ENCODE results near the gene LRRC8A. TPM values are rescaled to one million over a fixed set of nuclear protein-coding genes. Genes with fewer than 3 reads are reported as not detected.

Gene LRRC8A
- total and polyA plus RNA-seq, 2 of the 8 experiments (the other 6 are each of a cell fraction or from before 2014, with no cell fraction given): 103 to 111 TPM

- TF ChIP-seq KDM4A (IDR thresholded peaks at IDR 0.05; ENCODE audit: low read depth, low read length, severe bottlenecking): peak; percentile 91
- peak; percentile 52 for TF ChIP-seq RBBP5 (IDR thresholded peaks at IDR 0.05; ENCODE audit: borderline replicate concordance, low read depth, low read length)
- no peak for TF ChIP-seq CBX5 (IDR thresholded peaks at IDR 0.05; ENCODE audit: low read depth, low read length)
- peak in 1 of 2 experiments; percentile 0; a peak in 1 of 4 replicates for TF ChIP-seq RAD21 (IDR thresholded peaks at IDR 0.05 in 1 of 2, conservative IDR thresholded peaks at IDR 0.05 in 1 of 2; ENCODE audit: low read depth in 2 of 2, low read length in 2 of 2)
- no peak for TF ChIP-seq BCL11A (IDR thresholded peaks at IDR 0.05; ENCODE audit: low read depth in 2 of 2, low read length in 2 of 2)
- peak; percentile 79 to 91 for TF ChIP-seq POLR2A (IDR thresholded peaks at IDR 0.05; ENCODE audit: control extremely low read depth in 1 of 2, low read depth in 2 of 2, low read length in 2 of 2)
- peak; percentile 11; the same call in 1 of the 2 replicates for TF ChIP-seq TBP (IDR thresholded peaks at IDR 0.05; ENCODE audit: low read depth, low read length)
- peak; percentile 96 for TF ChIP-seq JUND (IDR thresholded peaks at IDR 0.05; ENCODE audit: low read length)
- peak; percentile 97 for TF ChIP-seq YY1 (IDR thresholded peaks at IDR 0.05; ENCODE audit: low read depth, low read length)
- TF ChIP-seq SUZ12 (IDR thresholded peaks at IDR 0.05; ENCODE audit: low read length): no peak
- no peak for TF ChIP-seq RXRA (IDR thresholded peaks at IDR 0.05; ENCODE audit: insufficient read depth, low read depth, low read length)
- peak; percentile 52; the same call in 1 of the 2 replicates for TF ChIP-seq JUN (IDR thresholded peaks at IDR 0.05; ENCODE audit: low read depth, low read length)
- TF ChIP-seq SRF (IDR thresholded peaks at IDR 0.05; ENCODE audit: low read depth, low read length): peak; percentile 66
- TF ChIP-seq SP1 (IDR thresholded peaks at IDR 0.05; ENCODE audit: low read depth, low read length): peak; percentile 73
- TF ChIP-seq ZNF274 (IDR thresholded peaks at IDR 0.05; ENCODE audit: borderline replicate concordance, extremely low read depth, low read length): no peak
- no peak for TF ChIP-seq POU5F1 (IDR thresholded peaks at IDR 0.05; ENCODE audit: low read depth, low read length)
- peak; percentile 91 for TF ChIP-seq PHF8 (conservative IDR thresholded peaks at IDR 0.05; ENCODE audit: low read depth, low read length)
- TF ChIP-seq SAP30 (IDR thresholded peaks at IDR 0.05; ENCODE audit: insufficient read depth, insufficient replicate concordance, low read length): peak; percentile 78
- TF ChIP-seq GABPA (IDR thresholded peaks at IDR 0.05; ENCODE audit: borderline replicate concordance, insufficient read depth, low read length): peak; percentile 82; the same call in 1 of the 2 replicates
- peak; percentile 96 for TF ChIP-seq CREB1 (IDR thresholded peaks at IDR 0.05)
- TF ChIP-seq EP300 (IDR thresholded peaks at IDR 0.05; ENCODE audit: borderline replicate concordance in 1 of 2, low read depth in 2 of 2, low read length in 2 of 2): peak in 1 of 2 experiments; percentile 54; a peak in 1 of 3 replicates
- TF ChIP-seq TAF1 (IDR thresholded peaks at IDR 0.05; ENCODE audit: low read depth, low read length): peak; percentile 63; the same call in 1 of the 2 replicates
These were observed at the start of gene LRRC8A, which contains the start of gene KYAT1 (continued) for GRCh38 chr9:128881884-128882676.
